ENCODE measurements around the gene FBXO45. TPM values are rescaled to one million over a fixed set of nuclear protein-coding genes. Genes with fewer than 3 reads are reported as not detected.

Gene FBXO45
- total and polyA plus RNA-seq, 10 of the 15 experiments (the other 5 are each of a cell fraction or from before 2014, with no cell fraction given) = 4.0 to 17.3 (median 11.8) TPM

DNA sequence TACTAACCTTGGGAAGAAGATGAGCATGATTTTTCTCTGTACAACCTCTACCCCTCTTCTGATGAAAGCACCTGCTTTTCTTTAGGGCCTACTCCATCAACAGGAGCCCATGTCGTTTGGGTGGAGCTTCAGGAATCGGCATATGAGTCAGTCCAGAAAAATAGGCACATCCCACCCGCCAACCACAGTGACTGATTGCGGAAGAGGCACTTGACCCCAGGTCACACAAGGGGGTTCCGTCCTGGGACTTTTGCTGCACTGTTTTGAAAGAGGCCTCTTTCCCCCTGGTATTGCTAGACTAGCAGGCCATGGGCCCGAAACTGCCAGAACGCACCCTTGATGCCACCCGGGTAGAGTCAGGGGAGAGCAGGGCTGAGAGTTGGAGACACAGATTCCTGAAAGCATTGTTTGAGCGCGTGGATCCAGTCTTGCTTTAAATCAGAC lies 51.7 kb downstream of the FBXO45 start (continued):
- TF ChIP-seq, protein P1, sequence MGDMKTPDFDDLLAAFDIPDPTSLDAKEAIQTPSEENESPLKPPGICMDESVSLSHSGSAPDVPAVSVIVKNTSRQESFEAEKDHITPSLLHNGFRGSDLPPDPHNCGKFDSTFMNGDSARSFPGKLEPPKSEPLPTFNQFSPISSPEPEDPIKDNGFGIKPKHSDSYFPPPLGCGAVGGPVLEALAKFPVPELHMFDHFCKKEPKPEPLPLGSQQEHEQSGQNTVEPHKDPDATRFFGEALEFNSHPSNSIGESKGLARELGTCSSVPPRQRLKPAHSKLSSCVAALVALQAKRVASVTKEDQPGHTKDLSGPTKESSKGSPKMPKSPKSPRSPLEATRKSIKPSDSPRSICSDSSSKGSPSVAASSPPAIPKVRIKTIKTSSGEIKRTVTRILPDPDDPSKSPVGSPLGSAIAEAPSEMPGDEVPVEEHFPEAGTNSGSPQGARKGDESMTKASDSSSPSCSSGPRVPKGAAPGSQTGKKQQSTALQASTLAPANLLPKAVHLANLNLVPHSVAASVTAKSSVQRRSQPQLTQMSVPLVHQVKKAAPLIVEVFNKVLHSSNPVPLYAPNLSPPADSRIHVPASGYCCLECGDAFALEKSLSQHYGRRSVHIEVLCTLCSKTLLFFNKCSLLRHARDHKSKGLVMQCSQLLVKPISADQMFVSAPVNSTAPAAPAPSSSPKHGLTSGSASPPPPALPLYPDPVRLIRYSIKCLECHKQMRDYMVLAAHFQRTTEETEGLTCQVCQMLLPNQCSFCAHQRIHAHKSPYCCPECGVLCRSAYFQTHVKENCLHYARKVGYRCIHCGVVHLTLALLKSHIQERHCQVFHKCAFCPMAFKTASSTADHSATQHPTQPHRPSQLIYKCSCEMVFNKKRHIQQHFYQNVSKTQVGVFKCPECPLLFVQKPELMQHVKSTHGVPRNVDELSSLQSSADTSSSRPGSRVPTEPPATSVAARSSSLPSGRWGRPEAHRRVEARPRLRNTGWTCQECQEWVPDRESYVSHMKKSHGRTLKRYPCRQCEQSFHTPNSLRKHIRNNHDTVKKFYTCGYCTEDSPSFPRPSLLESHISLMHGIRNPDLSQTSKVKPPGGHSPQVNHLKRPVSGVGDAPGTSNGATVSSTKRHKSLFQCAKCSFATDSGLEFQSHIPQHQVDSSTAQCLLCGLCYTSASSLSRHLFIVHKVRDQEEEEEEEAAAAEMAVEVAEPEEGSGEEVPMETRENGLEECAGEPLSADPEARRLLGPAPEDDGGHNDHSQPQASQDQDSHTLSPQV (IDR thresholded peaks at IDR 0.05) = no peak
- TF ChIP-seq SUZ12 (IDR thresholded peaks at IDR 0.05; ENCODE audit: unreplicated experiment) (no peak), LARP7 (IDR thresholded peaks at IDR 0.05) (no peak), TCF12 (IDR thresholded peaks at IDR 0.05; ENCODE audit: low read depth, low read length) (peak; percentile 51; the same call in 1 of the 2 replicates), ELK1 (IDR thresholded peaks at IDR 0.05; ENCODE audit: low read depth, low read length) (no peak), ATF3 (IDR thresholded peaks at IDR 0.05; ENCODE audit: borderline replicate concordance, extremely low read depth, low read depth, low read length) (no peak), BCL3 (IDR thresholded peaks at IDR 0.05; ENCODE audit: borderline replicate concordance, insufficient read depth, low read depth, low read length, poor library complexity, severe bottlenecking) (peak; percentile 64), RAD51 (IDR thresholded peaks at IDR 0.05) (no peak), BCLAF1 (IDR thresholded peaks at IDR 0.05) (no peak), E2F8 (IDR thresholded peaks at IDR 0.05; ENCODE audit: low read depth, partially characterized antibody) (no peak)
